ENCODE data around the gene KCNJ6.

The KCNJ6 gene

DNA sequence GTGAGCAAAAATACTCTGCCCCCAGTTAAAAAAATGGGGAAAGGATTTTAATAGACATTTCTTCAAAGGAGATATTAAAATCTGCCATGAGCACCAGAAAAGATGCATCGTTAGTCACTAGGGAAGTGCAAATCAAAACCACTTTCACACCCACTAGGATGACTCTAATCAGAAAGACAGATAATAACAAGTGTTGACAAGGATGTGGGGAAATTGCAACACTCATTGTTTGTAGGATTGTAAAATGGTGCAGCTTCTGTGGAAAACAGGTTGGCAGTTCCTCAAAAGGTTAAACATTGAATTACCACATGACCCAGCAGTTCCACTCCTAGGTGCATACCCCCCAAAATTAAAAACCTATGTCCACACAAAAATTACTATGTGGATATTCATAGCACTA is 112.3 kb downstream of the KCNJ6 start:
- TF ChIP-seq, protein P1, sequence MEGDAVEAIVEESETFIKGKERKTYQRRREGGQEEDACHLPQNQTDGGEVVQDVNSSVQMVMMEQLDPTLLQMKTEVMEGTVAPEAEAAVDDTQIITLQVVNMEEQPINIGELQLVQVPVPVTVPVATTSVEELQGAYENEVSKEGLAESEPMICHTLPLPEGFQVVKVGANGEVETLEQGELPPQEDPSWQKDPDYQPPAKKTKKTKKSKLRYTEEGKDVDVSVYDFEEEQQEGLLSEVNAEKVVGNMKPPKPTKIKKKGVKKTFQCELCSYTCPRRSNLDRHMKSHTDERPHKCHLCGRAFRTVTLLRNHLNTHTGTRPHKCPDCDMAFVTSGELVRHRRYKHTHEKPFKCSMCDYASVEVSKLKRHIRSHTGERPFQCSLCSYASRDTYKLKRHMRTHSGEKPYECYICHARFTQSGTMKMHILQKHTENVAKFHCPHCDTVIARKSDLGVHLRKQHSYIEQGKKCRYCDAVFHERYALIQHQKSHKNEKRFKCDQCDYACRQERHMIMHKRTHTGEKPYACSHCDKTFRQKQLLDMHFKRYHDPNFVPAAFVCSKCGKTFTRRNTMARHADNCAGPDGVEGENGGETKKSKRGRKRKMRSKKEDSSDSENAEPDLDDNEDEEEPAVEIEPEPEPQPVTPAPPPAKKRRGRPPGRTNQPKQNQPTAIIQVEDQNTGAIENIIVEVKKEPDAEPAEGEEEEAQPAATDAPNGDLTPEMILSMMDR (IDR thresholded peaks at IDR 0.05; ENCODE audit: low read depth, low read length), result no peak
- TF ChIP-seq EZH2phosphoT487 (IDR thresholded peaks at IDR 0.05; ENCODE audit: low read depth), result no peak
- Histone ChIP-seq H3K27ac (ENCODE audit: low read length) (no peak overlapping the region), H2AFZ (ENCODE audit: low read depth, low read length) (no peak overlapping the region), H3K9ac (ENCODE audit: low read length) (no peak overlapping the region), H3K27me3 (ENCODE audit: low read depth, low read length) (no peaks in the 10 kb centered on the region; the same call in 1 of the 2 replicates), H3K4me2 (ENCODE audit: low read length) (no peak overlapping the region), H3K36me3 (replicated peaks; ENCODE audit: low read depth, low read length) (no peaks in the 10 kb centered on the region), H3K4me1 (ENCODE audit: low read length) (no peaks in the 10 kb centered on the region), H3K4me3 (ENCODE audit: low read length) (no peak overlapping the region), H3K79me2 (ENCODE audit: low read length) (no peaks in the 10 kb centered on the region), H4K20me1 (ENCODE audit: insufficient read depth, low read length) (no peaks in the 10 kb centered on the region), H3K9me3 (ENCODE audit: insufficient read depth, low read length) (no peaks in the 10 kb centered on the region)

DNA sequence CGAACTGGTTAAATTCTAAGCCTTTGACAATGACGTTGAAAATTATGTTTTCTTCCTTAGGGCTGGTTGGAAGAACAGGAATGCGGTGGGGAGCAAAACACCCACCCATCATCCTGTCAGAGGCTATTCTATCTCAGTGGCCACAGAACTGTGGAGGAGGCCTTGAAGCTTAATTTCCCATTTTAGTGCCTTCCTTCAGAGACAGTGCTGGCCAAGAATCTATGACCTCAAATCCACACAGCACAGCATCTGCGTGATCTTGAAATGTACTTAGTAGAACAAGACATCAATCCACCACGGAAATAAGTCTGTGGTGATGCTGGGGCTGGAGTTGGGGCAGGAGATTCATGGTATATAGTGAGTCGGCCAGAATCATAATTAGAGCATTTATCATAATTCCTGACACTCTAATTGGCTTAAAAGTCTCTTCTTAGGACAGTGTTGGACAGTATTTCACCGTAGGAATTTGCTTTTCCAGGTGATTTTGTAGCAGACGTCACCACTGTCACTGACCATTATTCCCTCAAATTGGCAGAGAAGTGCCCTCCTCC is 113.1 kb downstream of the KCNJ6 start:
- TF ChIP-seq, protein P1 (IDR thresholded peaks at IDR 0.05; ENCODE audit: low read depth, low read length), result no peak
- no peak for TF ChIP-seq EZH2phosphoT487 (IDR thresholded peaks at IDR 0.05; ENCODE audit: low read depth)
- Histone ChIP-seq H3K27me3 (ENCODE audit: low read depth, low read length) (no peaks in the 10 kb centered on the region; the same call in 1 of the 2 replicates), H3K4me1 (ENCODE audit: low read length) (no peaks in the 10 kb centered on the region), H3K4me2 (ENCODE audit: low read length) (no peak overlapping the region), H4K20me1 (ENCODE audit: insufficient read depth, low read length) (no peaks in the 10 kb centered on the region), H3K36me3 (replicated peaks; ENCODE audit: low read depth, low read length) (no peaks in the 10 kb centered on the region), H2AFZ (ENCODE audit: low read depth, low read length) (no peak overlapping the region), H3K4me3 (ENCODE audit: low read length) (no peak overlapping the region), H3K9ac (ENCODE audit: low read length) (no peak overlapping the region), H3K9me3 (ENCODE audit: insufficient read depth, low read length) (no peaks in the 10 kb centered on the region), H3K27ac (ENCODE audit: low read length) (no peak overlapping the region), H3K79me2 (ENCODE audit: low read length) (no peaks in the 10 kb centered on the region)

DNA sequence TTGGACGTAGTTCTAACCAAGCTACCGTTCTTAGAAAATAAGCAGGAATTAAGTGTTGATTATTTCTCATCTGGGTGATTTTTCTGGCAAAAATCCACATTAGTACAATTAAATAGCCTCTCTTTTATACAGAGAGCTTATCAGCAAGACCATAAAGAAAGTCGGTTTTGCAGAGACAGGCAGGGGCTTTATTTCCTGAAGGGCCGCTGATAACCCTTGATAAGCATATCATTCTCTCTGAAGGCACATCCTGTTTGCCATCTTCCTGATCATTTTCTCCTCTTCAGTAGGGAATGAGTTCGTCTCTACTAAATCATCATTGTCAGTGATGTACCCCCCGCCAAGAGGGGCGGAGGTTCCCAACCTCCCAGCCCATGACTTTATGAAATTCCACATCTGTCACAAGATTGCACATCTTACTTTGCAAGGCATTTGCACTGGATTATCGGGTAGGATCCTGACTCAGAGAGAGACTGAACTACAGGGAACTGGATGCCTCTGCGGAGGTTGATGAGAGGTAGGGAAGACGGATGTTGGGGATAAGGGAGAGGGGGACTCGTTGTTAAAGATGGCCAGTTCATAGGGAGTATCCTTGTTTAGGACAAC is 115.7 kb downstream of the KCNJ6 start:
- H2AFZ ChIP-seq (ENCODE audit: low read depth, low read length), result no peak overlapping the region
- no peaks in the 10 kb centered on the region for H3K4me1 ChIP-seq (ENCODE audit: low read length)
- no peaks in the 10 kb centered on the region for H3K9me3 ChIP-seq (ENCODE audit: insufficient read depth, low read length)
- no peaks in the 10 kb centered on the region for H3K36me3 ChIP-seq (replicated peaks; ENCODE audit: low read depth, low read length)
- H3K4me2 ChIP-seq (ENCODE audit: low read length), result no peak overlapping the region
- no peak overlapping the region for H3K27ac ChIP-seq (ENCODE audit: low read length)
- TF ChIP-seq, protein P1 (IDR thresholded peaks at IDR 0.05; ENCODE audit: low read depth, low read length), result no peak
- TF ChIP-seq EZH2phosphoT487 (IDR thresholded peaks at IDR 0.05; ENCODE audit: low read depth), result no peak
- H3K9ac ChIP-seq (ENCODE audit: low read length), result no peak overlapping the region
- no peaks in the 10 kb centered on the region for H3K79me2 ChIP-seq (ENCODE audit: low read length)
- no peaks in the 10 kb centered on the region; the same call in 1 of the 2 replicates for H3K27me3 ChIP-seq (ENCODE audit: low read depth, low read length)
- no peaks in the 10 kb centered on the region for H4K20me1 ChIP-seq (ENCODE audit: insufficient read depth, low read length)
- no peak overlapping the region for H3K4me3 ChIP-seq (ENCODE audit: low read length)

DNA sequence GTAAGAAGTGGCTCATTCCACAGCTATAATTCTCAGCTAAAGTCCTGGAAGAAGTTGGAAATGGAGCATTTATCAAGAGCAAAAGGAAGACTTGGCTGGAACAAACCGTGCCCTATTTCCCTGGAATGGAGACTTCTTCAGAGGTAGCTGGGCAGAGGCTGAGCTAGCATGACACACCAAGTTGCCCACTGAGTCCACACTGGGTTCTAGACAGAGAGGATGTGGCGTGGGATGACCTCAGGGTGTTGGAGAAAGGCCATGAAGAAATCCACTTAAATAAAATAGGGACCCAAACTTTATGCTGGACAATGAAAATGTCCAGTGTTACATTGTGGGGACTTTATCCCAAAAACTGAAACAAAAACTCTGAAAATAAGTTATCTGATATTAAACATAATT is 116.2 kb downstream of the KCNJ6 start:
- Histone ChIP-seq H3K9me3 (ENCODE audit: insufficient read depth, low read length) (no peaks in the 10 kb centered on the region), H3K4me2 (ENCODE audit: low read length) (no peak overlapping the region), H4K20me1 (ENCODE audit: insufficient read depth, low read length) (no peaks in the 10 kb centered on the region), H3K9ac (ENCODE audit: low read length) (no peak overlapping the region), H2AFZ (ENCODE audit: low read depth, low read length) (no peak overlapping the region), H3K36me3 (replicated peaks; ENCODE audit: low read depth, low read length) (no peaks in the 10 kb centered on the region), H3K4me1 (ENCODE audit: low read length) (no peaks in the 10 kb centered on the region), H3K79me2 (ENCODE audit: low read length) (no peaks in the 10 kb centered on the region), H3K27me3 (ENCODE audit: low read depth, low read length) (no peaks in the 10 kb centered on the region; the same call in 1 of the 2 replicates), H3K27ac (ENCODE audit: low read length) (no peak overlapping the region), H3K4me3 (ENCODE audit: low read length) (no peak overlapping the region)
- TF ChIP-seq, protein P1 (IDR thresholded peaks at IDR 0.05; ENCODE audit: low read depth, low read length), result no peak
- TF ChIP-seq EZH2phosphoT487 (IDR thresholded peaks at IDR 0.05; ENCODE audit: low read depth), result no peak
